ENCODE data around the gene LPP.

The LPP gene

GRCh38 chr3:188256758-188257157, 102.8 kb downstream of the LPP start:
- DNase-seq, result no peak

DNA sequence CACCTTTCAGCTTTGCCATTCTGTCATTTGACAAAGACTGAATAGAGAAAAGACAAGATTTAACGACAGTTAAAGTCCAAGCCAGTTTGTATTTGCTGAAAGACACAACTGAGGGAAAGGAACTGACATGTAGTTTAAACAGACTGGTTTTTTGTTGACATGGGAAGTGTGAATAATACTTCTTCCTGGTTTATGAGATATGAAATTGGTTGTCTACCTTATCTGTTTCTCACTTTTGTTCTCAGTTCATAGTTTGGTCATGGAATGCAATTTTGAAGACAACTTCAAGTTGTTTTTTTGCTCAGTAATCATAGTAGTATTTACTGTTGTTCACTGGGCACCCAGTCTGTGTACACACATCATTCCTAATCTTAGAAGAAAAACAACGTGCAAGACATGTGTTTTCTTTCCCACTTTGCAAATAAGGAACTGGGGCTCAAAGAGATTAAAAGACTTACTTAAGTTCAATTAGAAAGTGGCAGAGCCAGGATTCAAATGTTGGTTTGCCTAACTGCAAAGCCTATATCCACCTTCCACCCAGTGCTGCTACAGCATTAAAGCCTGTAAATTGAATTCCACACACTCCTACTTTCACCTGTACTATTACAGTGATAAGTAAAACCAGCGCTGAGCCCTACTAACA, 103.5 kb downstream of the LPP start:
- DNase-seq, result no peak

DNA sequence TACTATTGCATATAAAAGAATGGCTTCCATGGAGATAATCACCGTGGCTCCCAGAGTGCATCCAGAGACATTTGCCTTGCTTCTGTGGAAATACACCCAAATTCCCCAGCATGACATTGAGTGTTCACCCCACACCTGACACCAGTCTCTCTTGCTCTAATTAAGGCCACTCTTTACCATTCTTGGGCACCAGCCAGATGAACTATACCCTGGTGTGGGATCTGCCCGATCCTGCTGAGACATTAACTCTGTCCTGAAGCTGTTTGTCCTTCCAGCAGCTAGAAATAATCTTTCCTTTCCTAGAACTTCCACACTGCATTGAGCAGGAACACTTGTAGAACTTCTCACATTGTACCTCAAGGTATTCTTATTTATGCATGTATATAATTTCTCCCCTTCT, 105.2 kb downstream of the LPP start:
- DNase-seq, result no peak

DNA sequence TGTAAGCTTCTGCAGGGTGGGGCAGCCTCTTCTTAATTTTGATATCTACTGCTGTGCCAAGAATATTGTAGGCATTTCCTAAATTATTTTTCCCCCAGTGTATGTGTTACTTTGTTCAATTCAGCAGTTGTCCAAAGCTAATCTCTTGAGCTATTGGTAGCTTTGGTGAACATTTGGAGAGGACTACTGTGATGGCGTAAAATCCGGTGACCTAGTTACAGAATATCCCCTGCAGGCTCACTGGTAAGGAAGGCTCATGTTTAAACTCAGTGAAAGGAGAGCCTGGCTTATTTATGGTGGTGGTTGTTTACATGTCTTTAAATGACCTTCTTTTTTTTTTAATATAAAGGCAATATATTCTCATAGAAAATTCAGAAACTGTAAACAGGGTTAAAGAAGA, 105.6 kb downstream of the LPP start:
- DNase-seq, result no peak

DNA sequence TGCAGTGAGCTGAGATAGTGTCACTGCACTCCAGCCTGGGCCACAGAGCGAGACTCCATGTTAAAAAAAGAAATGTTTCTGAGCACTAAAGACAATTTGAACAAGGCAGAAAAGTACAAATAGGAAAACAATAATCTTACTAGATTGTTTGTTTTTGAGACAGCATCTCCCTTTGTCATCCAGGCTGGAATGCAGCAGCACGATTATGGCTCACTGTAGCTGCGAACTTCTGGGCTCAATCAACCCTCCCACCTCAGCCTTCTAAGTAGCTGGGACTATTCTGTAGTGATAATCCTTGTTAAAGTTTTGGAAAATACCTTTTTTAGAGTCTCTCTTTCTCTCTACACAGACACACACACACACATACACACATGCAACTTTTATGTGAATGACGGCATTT, 107.1 kb downstream of the LPP start:
- no peak for DNase-seq

GRCh38 chr3:188262488-188262887, 108.5 kb downstream of the LPP start:
- no peak for DNase-seq

- no peak for DNase-seq
Observed at GRCh38 chr3:188262913-188263683, 109.1 kb downstream of the LPP start.

- DNase-seq, result no peak
Observed at GRCh38 chr3:188264226-188265207, 110.6 kb downstream of the LPP start.

DNA sequence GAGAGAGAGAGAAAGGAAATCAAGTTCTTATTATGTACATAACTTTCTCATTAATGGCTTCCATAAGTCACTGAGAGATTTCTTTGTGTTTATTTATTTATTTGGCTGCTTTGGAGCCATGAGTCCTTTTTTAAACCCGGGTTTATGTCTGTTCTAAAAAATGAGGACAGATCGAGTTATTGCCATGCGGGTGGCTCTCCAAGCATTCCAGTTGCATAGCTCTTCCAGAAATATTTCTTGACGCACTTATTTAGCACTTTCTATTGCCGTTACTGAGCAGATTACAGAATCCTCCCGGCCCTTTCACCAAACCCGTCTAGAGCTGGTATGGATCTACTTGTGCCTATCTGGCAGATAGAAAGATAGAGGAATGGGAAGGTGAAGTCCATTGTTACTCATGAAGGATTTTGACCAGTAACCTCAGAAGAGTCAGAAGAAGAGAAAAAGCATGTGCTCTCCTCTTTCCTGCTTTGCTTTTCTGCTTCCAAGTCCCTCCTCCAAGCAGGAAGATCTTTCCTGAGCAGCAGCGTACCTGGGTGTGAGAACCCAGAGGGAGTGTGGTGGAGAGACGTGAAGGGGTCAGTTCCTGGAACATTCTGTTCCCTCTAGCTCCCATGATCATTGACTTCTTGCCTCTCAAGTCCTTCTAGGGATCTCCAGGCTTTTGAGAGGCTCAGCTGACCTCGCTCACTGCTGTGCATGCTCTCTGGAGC, 112.8 kb downstream of the LPP start:
- no peak for DNase-seq

DNA sequence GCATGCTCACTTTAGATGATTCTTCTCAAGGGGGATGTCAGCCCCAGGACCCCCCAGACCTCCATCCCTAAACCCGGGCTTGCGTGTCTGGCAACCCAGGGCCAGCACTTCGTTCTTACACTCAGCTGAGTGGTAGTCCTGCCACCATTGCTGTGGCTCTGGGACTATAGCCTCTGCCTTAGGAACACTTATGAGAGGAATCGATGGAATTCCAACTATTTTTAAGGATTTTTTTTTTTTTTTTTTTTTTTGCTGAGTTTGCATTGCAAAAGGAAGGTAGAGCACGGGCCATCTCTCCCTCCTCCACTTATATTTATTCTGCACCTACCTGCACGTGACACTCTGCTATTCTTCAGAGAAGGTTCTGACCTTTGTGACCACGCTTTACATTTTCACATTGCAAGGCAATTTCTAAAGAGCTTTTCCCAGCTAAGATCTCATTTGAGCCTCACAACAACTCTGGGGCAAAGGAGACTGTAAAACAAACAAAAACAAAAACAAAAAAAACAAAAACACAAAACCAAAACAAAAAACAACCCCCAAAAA, 113.9 kb downstream of the LPP start:
- no peak for DNase-seq

- no peak for DNase-seq
Observed at GRCh38 chr3:188268336-188268735, 114.4 kb downstream of the LPP start.

DNA sequence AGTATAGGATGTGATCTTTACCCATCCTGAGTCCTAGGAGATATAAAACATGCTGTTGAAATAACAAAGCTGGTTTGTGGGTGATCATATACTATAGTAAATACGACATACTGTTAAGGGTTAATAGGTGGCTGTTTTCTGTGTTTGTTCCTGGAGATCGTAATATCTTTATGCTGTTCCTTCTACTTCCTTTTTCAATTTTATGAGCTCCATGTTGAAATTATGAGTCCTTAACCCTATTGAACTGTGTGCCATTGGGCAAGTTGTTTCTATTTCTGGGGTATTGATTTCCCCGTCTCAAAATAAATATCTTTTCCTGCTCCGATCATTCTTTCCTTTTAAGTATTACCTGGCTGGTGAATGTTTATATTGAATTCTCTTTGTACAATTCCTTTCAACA, 115.1 kb downstream of the LPP start:
- no peak for DNase-seq

DNA sequence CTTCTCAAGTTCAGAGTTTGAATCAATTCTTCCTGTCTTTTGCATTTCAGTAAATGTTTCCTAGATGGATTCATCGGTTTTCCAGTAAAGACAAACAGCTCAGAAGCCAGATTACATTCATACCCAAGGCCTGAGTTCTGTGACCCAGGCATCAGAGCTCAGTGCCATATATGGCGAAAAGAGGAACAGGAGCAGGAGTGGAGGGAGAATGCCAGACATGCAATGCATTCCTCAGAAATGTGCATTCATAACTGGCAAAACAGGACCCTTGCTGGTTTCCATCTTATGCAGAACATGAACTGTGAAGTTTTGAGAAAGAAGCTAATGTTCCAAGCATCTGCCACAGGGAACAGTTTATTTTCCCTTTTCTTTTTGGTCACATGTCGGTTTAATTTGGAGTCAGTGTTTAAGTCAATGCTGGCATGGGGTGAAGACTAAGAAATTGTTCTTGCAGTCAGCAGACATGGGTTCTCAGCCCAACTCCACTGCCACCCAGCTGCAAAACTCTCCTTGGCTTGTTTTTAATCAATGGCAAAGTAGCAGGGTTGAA, 116.5 kb downstream of the LPP start:
- no peak for DNase-seq

GRCh38 chr3:188271226-188271914, 117.4 kb downstream of the LPP start:
- DNase-seq, result no peak

- no peak for DNase-seq
Observed at GRCh38 chr3:188272481-188273372, 118.8 kb downstream of the LPP start.

GRCh38 chr3:188274249-188274915, 120.4 kb downstream of the LPP start:
- DNase-seq, result no peak

DNA sequence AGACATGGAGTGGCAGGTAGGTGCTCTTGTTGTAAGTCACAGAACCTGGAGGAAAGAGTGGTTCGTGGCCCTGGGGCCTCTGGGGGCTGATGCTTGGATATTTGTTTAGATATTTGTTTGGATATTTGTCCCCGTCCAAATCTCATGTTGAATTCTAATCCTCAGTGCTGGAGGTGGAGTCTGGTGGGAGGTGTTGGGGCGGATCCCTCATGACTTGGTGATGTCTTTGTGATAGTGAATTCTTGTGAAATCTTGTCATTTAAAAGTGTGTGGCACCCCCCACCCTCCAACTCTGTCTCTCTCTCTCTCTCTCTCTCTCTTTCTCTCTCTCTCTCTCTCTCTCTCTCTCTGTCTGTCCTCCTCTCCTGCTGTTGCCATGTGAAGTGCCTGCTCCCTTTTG, 122.4 kb downstream of the LPP start:
- no peak for DNase-seq

- no peak for DNase-seq
Observed at GRCh38 chr3:188278717-188279324, 124.9 kb downstream of the LPP start.
